Liver (tissue), 9 donors: Measurements from ENCODE around the gene ADAMTS2. TPM values are rescaled to one million over a fixed set of nuclear protein-coding genes. Genes with fewer than 3 reads are reported as not detected.

Source experiments
- DNase-seq: peaks from one replicate; pipeline ENCODE4 v3.0.0-alpha.2; 2017; ENCODE audit warnings: low spot score
- H3K27ac ChIP-seq, 2 donors: one replicate each; pipeline ENCODE4 v1.7.0; 2013; ENCODE audit warnings: inconsistent platforms in 2 of 2, low read length in 2 of 2, control low read depth in 1 of 2, low read depth in 1 of 2, mild to moderate bottlenecking in 1 of 2
- H3K27me3 ChIP-seq, 4 donors: one replicate each; pipeline versions ENCODE4 v1.6.1 to v1.7.0; 2013; ENCODE audit warnings: low read length in 3 of 4, inconsistent platforms in 1 of 4, mild to moderate bottlenecking in 1 of 4, moderate library complexity in 1 of 4; ENCODE audit not compliant: control insufficient read depth in 4 of 4, insufficient read depth in 4 of 4
- H3K36me3 ChIP-seq, 4 donors: one replicate each; pipeline versions ENCODE4 v1.6.1 to v1.7.0; 2013; ENCODE audit warnings: low read length in 3 of 4, mild to moderate bottlenecking in 3 of 4, low read depth in 1 of 4, moderate library complexity in 1 of 4; ENCODE audit not compliant: control insufficient read depth in 4 of 4, insufficient read depth in 3 of 4
- H3K4me1 ChIP-seq, 4 donors: one replicate each; pipeline versions ENCODE4 v1.6.1 to v1.7.0; 2013; ENCODE audit warnings: low read length in 3 of 4, mild to moderate bottlenecking in 3 of 4, moderate library complexity in 1 of 4; ENCODE audit not compliant: control insufficient read depth in 4 of 4, insufficient read depth in 4 of 4
- H3K4me3 ChIP-seq, 3 donors: one replicate each; pipeline versions ENCODE4 v1.6.1 to v1.7.0; 2013; ENCODE audit warnings: low read length in 3 of 3, control low read depth in 1 of 3, low read depth in 1 of 3, mild to moderate bottlenecking in 1 of 3
- H3K9ac ChIP-seq, 2 donors: one replicate each; pipeline ENCODE4 v1.7.0; 2013; ENCODE audit warnings: low read length in 2 of 2, mild to moderate bottlenecking in 2 of 2, moderate library complexity in 2 of 2, control low read depth in 1 of 2, low read depth in 1 of 2
- H3K9me3 ChIP-seq, 4 donors: one replicate each; pipeline versions ENCODE4 v1.6.1 to v1.7.0; 2013; ENCODE audit warnings: low read length in 3 of 4; ENCODE audit not compliant: control insufficient read depth in 4 of 4
- CTCF ChIP-seq: fragments of 150-350 bp; IDR thresholded peaks from 2 replicates; pipeline ENCODE4 v1.5.1; 2017; ENCODE audit warnings: improper control_type of control experiment, low read depth, low read length; ENCODE audit not compliant: missing input control
- EGR1 ChIP-seq, 2 donors: IDR thresholded peaks; 2 replicates each; pipeline ENCODE4 v1.6.1; 2016 to 2018; ENCODE audit warnings: antibody characterized with exemption in 2 of 2, low read depth in 2 of 2
- FOXA1 ChIP-seq: IDR thresholded peaks from 2 replicates; pipeline ENCODE4 v1.6.1; 2016; ENCODE audit warnings: antibody characterized with exemption
- FOXA2 ChIP-seq: IDR thresholded peaks from 2 replicates; pipeline ENCODE4 v1.6.1; 2016; ENCODE audit warnings: antibody characterized with exemption
- GABPA ChIP-seq, 2 donors: IDR thresholded peaks in 1 of 2; conservative IDR thresholded peaks in 1 of 2; 2 replicates each; pipeline ENCODE4 v1.6.1; 2016; ENCODE audit warnings: antibody characterized with exemption in 2 of 2, mild to moderate bottlenecking in 1 of 2, moderate library complexity in 1 of 2
- HNF4A ChIP-seq, 2 donors: conservative IDR thresholded peaks; 2 replicates each; pipeline ENCODE4 v1.6.1; 2016; ENCODE audit warnings: antibody characterized with exemption in 2 of 2, mild to moderate bottlenecking in 2 of 2
- HNF4G ChIP-seq: IDR thresholded peaks from 2 replicates; pipeline ENCODE4 v1.6.1; 2016; ENCODE audit warnings: antibody characterized with exemption
- JUND ChIP-seq, 2 donors: IDR thresholded peaks; 2 replicates each; pipeline ENCODE4 v1.6.1; 2016; ENCODE audit warnings: antibody characterized with exemption in 2 of 2
- MAX ChIP-seq: IDR thresholded peaks from 2 replicates; pipeline ENCODE4 v1.6.1; 2016; ENCODE audit warnings: antibody characterized with exemption
- NR2F2 ChIP-seq: IDR thresholded peaks from 2 replicates; pipeline ENCODE4 v1.6.1; 2016; ENCODE audit warnings: antibody characterized with exemption
- RAD21 ChIP-seq, 2 donors: IDR thresholded peaks; 2 replicates each; pipeline ENCODE4 v1.6.1; 2016; ENCODE audit warnings: antibody characterized with exemption in 2 of 2, mild to moderate bottlenecking in 2 of 2
- RXRA ChIP-seq, 2 donors: IDR thresholded peaks; 2 replicates each; pipeline ENCODE4 v1.6.1; 2017 to 2018; ENCODE audit warnings: antibody characterized with exemption in 2 of 2, mild to moderate bottlenecking in 1 of 2
- SP1 ChIP-seq: IDR thresholded peaks from 2 replicates; pipeline ENCODE4 v1.6.1; 2018; ENCODE audit warnings: antibody characterized with exemption, mild to moderate bottlenecking
- TAF1 ChIP-seq: conservative IDR thresholded peaks from 2 replicates; pipeline ENCODE4 v1.6.1; 2016; ENCODE audit warnings: antibody characterized with exemption, mild to moderate bottlenecking
- YY1 ChIP-seq: IDR thresholded peaks from 2 replicates; pipeline ENCODE4 v1.6.1; 2016; ENCODE audit warnings: antibody characterized with exemption, mild to moderate bottlenecking
- ZBTB33 ChIP-seq: IDR thresholded peaks from 2 replicates; pipeline ENCODE4 v1.6.1; 2016; ENCODE audit warnings: antibody characterized with exemption
- WGBS: extraction: QIAGEN DNeasy Blood & Tissue Kit; methylation state at CpG from one replicate; pipeline ENCODE4 v1.1.7; 2013; 5-methylcytosine and 5-hydroxymethylcytosine counted together
- polyA plus RNA-seq, 2 donors: library from polyadenylated mRNA; stranded (reverse) in 1 of 2; unstranded in 1 of 2; fragments of 200-250 nt in 1 of 2; fragments of >200 nt in 1 of 2; fragmentation: Nextera tagmentation in 1 of 2; extraction: Ambion mirVana in 1 of 2; gene quantifications; one replicate each; pipeline versions ENCODE4 v1.2.1 to v1.2.3, GENCODE V29; 2013 to 2015
- total RNA-seq, 2 donors: library from RNA; depleted of rRNA; stranded (reverse); fragments of >200 nt; gene quantifications; one replicate each; pipeline ENCODE4 v1.2.3, GENCODE V29; 2014
- TF ChIP-seq, protein P1 (sequence below): IDR thresholded peaks from 2 replicates; pipeline ENCODE4 v1.6.1; 2016; ENCODE audit warnings: antibody characterized with exemption, mild to moderate bottlenecking
- TF ChIP-seq, protein P2 (sequence below): IDR thresholded peaks from 2 replicates; pipeline ENCODE4 v1.6.1; 2016; ENCODE audit warnings: antibody characterized with exemption
- donor health status: healthy.
- donor health status: healthy.
- donor health status: healthy.
- donor health status: healthy.
- donor health status: healthy.

Gene ADAMTS2
- total and polyA plus RNA-seq, 4 donors, result 2.7 to 24.3 (median 12.0) TPM

DNA sequence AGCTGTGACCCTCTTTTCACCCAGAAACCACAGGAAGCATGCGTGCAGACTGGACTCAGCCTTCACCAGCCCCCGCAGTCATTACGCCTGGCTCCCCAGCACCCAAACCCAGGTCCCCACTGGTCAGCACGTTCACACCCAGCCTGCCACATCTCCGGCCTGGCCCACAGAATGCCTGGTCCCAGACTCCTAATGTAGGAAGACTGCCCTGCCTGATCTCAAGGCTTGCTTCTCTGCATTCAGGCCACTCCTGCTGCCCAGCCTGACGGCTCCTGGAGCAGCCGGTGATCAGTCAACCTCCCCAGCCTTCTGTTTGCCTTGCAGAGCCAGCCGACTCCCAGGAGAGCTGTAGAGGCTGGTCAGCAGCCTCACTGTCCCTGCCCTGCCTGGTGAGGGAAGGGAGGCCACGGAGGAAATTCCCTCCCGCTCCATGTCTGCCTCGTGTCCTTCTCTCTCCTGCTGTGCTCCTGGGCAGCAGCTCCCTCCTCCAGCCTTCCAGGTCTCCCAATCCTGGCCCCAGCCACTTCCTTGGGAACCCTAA lies 25.4 kb downstream of the ADAMTS2 start:
- 37% methylated on average over 11 of the region's 11 CpGs for WGBS
- Histone ChIP-seq H3K27me3 (no peaks in the 10 kb centered on the region), H3K9me3 (no peaks in the 10 kb centered on the region), H3K4me1 (no peaks in the 10 kb centered on the region), H3K9ac (no peak overlapping the region), H3K36me3 (no peaks in the 10 kb centered on the region), H3K4me3 (no peak overlapping the region), H3K27ac (peak overlapping the region; percentile 23 to 28)
- no peak for DNase-seq
- TF ChIP-seq MAX (no peak), YY1 (no peak), ZBTB33 (no peak)
- TF ChIP-seq, protein P1, sequence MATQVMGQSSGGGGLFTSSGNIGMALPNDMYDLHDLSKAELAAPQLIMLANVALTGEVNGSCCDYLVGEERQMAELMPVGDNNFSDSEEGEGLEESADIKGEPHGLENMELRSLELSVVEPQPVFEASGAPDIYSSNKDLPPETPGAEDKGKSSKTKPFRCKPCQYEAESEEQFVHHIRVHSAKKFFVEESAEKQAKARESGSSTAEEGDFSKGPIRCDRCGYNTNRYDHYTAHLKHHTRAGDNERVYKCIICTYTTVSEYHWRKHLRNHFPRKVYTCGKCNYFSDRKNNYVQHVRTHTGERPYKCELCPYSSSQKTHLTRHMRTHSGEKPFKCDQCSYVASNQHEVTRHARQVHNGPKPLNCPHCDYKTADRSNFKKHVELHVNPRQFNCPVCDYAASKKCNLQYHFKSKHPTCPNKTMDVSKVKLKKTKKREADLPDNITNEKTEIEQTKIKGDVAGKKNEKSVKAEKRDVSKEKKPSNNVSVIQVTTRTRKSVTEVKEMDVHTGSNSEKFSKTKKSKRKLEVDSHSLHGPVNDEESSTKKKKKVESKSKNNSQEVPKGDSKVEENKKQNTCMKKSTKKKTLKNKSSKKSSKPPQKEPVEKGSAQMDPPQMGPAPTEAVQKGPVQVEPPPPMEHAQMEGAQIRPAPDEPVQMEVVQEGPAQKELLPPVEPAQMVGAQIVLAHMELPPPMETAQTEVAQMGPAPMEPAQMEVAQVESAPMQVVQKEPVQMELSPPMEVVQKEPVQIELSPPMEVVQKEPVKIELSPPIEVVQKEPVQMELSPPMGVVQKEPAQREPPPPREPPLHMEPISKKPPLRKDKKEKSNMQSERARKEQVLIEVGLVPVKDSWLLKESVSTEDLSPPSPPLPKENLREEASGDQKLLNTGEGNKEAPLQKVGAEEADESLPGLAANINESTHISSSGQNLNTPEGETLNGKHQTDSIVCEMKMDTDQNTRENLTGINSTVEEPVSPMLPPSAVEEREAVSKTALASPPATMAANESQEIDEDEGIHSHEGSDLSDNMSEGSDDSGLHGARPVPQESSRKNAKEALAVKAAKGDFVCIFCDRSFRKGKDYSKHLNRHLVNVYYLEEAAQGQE, result no peak

DNA sequence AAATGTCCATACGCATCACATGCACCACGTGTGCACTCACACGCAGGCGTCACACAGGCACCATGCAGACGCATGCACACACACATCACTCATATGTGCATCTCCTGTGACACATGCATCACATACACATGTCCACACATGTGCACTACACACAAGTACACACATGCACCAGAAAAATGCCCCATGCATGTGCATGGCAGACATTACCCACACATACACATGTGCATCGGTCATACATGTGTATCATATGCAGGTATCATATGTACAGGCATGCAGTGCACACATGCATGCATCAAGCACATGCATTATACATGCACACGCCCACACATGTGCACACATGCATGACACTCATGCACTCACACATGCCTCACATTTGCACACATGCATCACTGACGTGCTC lies 26.1 kb downstream of the ADAMTS2 start:
- no peak for DNase-seq
- TF ChIP-seq HNF4G (no peak), CTCF (no peak), GABPA (IDR thresholded peaks at IDR 0.05 in 1 of 2, conservative IDR thresholded peaks at IDR 0.05 in 1 of 2) (no peak), RAD21 (IDR thresholded peaks at IDR 0.05) (no peak), FOXA1 (no peak), JUND (IDR thresholded peaks at IDR 0.05) (no peak), SP1 (no peak), NR2F2 (no peak), HNF4A (conservative IDR thresholded peaks at IDR 0.05) (no peak), YY1 (no peak), MAX (no peak), EGR1 (IDR thresholded peaks at IDR 0.05; ENCODE audit: low read depth in 2 of 2) (no peak), TAF1 (no peak), ZBTB33 (no peak), RXRA (IDR thresholded peaks at IDR 0.05) (no peak), FOXA2 (no peak)
- TF ChIP-seq, protein P2, sequence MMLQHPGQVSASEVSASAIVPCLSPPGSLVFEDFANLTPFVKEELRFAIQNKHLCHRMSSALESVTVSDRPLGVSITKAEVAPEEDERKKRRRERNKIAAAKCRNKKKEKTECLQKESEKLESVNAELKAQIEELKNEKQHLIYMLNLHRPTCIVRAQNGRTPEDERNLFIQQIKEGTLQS, result no peak
- TF ChIP-seq, protein P1, result no peak

More for the DNA sequence above, 26.1 kb downstream of the ADAMTS2 start:
- H3K9ac ChIP-seq, result no peak overlapping the region
- H3K27me3 ChIP-seq, result no peaks in the 10 kb centered on the region
- WGBS, result 88% methylated on average over 8 of the region's 8 CpGs
- H3K4me1 ChIP-seq, result no peaks in the 10 kb centered on the region
- H3K4me3 ChIP-seq, result no peak overlapping the region
- H3K9me3 ChIP-seq, result no peaks in the 10 kb centered on the region
- no peak overlapping the region for H3K27ac ChIP-seq
- no peaks in the 10 kb centered on the region for H3K36me3 ChIP-seq
